Measurements from ENCODE around the gene RHOH.

DNA sequence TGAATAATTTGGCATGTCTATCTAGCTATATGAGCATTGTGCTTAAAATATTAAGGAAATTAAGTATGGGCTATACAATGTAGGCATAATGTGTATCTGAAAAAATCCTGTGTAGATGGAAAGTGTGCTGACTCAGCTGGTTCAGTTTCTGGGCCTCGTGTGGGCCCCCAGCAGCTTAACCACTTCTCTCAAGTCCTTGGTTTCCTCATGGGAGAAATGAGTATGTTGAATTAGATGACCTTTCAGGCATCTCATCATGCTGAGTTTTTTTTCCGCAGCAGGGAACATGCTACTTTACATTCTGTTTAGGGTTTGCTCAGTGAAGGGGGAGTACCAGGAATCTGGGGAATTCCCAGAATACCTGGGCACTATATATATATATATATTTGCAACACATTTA lies 30.5 kb downstream of the RHOH start:
- TF ChIP-seq, protein P1, sequence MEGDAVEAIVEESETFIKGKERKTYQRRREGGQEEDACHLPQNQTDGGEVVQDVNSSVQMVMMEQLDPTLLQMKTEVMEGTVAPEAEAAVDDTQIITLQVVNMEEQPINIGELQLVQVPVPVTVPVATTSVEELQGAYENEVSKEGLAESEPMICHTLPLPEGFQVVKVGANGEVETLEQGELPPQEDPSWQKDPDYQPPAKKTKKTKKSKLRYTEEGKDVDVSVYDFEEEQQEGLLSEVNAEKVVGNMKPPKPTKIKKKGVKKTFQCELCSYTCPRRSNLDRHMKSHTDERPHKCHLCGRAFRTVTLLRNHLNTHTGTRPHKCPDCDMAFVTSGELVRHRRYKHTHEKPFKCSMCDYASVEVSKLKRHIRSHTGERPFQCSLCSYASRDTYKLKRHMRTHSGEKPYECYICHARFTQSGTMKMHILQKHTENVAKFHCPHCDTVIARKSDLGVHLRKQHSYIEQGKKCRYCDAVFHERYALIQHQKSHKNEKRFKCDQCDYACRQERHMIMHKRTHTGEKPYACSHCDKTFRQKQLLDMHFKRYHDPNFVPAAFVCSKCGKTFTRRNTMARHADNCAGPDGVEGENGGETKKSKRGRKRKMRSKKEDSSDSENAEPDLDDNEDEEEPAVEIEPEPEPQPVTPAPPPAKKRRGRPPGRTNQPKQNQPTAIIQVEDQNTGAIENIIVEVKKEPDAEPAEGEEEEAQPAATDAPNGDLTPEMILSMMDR (IDR thresholded peaks at IDR 0.05 in 4 of 5, conservative IDR thresholded peaks at IDR 0.05 in 1 of 5): no peak
- TF ChIP-seq POLR2A (IDR thresholded peaks at IDR 0.05): no peak
